HEK293 (cell line): Measurements from ENCODE around the gene REN.

ENCODE experiments used
- CTCF ChIA-PET: fragments of 350-600 bp; formaldehyde crosslinking; extraction: SDS; loops from one replicate; lab custom pipeline; 2021; ENCODE audit warnings: antibody characterized with exemption; lab: Yijun Ruan, JAX
- POLR2A ChIA-PET: fragments of 300-600 bp; formaldehyde crosslinking; extraction: SDS; loops from one replicate; lab custom pipeline; 2020; ENCODE audit warnings: antibody characterized with exemption, inconsistent platforms; lab: Yijun Ruan, JAX
- H3K27ac ChIP-seq: fragments of 200-500 bp; sonication (Bioruptor generic); 2 replicates; pipeline ENCODE4 v1.5.1; 2014; ENCODE audit warnings: low read depth, low read length, control low read depth, inconsistent platforms; ENCODE audit errors: extremely low read depth
- H3K36me3 ChIP-seq, 2 experiments: fragments of 200-500 bp in 1 of 2; sonication (Bioruptor generic) in 1 of 2; 1 replicate in 1 of 2; 2 replicates in 1 of 2; pipeline ENCODE4 v1.5.1; 2014 to 2017; ENCODE audit warnings: inconsistent platforms in 2 of 2, low read length in 2 of 2; ENCODE audit not compliant: control insufficient read depth in 2 of 2, insufficient read depth in 1 of 2
- H3K4me1 ChIP-seq: fragments of 200-500 bp; sonication (Bioruptor generic); 2 replicates; pipeline ENCODE4 v1.5.1; 2014; ENCODE audit warnings: mild to moderate bottlenecking, low read length, inconsistent platforms; ENCODE audit not compliant: control insufficient read depth, insufficient read depth
- H3K4me3 ChIP-seq: 2 replicates; pipeline ENCODE4 v1.5.1; 2011; ENCODE audit warnings: low read depth, mild to moderate bottlenecking, control low read depth, low read length, moderate library complexity
- H3K9me3 ChIP-seq: fragments of 200-500 bp; sonication (Bioruptor generic); 2 replicates; pipeline ENCODE4 v1.5.1; 2014; ENCODE audit warnings: low read depth, low read length, inconsistent platforms; ENCODE audit not compliant: control insufficient read depth, insufficient read depth
- EGR2 ChIP-seq: fragments of 450-650 bp; formaldehyde crosslinking; IDR thresholded peaks from 2 replicates; pipeline ENCODE4 v1.5.1; 2016; ENCODE audit warnings: low read depth, missing biosample characterization, missing genetic modification characterization
- KLF16 ChIP-seq: fragments of 450-650 bp; formaldehyde crosslinking; IDR thresholded peaks from 2 replicates; pipeline ENCODE4 v1.5.1; 2017; ENCODE audit warnings: missing biosample characterization, missing genetic modification characterization
- OVOL3 ChIP-seq: fragments of 450-650 bp; formaldehyde crosslinking; IDR thresholded peaks from 2 replicates; pipeline ENCODE4 v1.5.1; 2016; ENCODE audit warnings: missing biosample characterization, missing genetic modification characterization
- PRDM1 ChIP-seq: fragments of 450-650 bp; formaldehyde crosslinking; IDR thresholded peaks from 2 replicates; pipeline ENCODE4; 2016; ENCODE audit warnings: missing biosample characterization, missing genetic modification characterization
- TCF7L2 ChIP-seq: IDR thresholded peaks from 2 replicates; pipeline ENCODE4 v1.6.1; 2011; ENCODE audit warnings: low read depth, mild to moderate bottlenecking, inconsistent platforms, low read length, moderate library complexity, borderline replicate concordance
- ZBTB48 ChIP-seq: fragments of 450-650 bp; formaldehyde crosslinking; IDR thresholded peaks from 2 replicates; pipeline ENCODE4 v1.5.1; 2016; ENCODE audit warnings: missing biosample characterization, missing genetic modification characterization
- ZBTB49 ChIP-seq: fragments of 450-650 bp; formaldehyde crosslinking; IDR thresholded peaks from 2 replicates; pipeline ENCODE4 v1.5.1; 2016; ENCODE audit warnings: missing biosample characterization, missing genetic modification characterization, low read depth
- ZNF133 ChIP-seq: fragments of 450-650 bp; formaldehyde crosslinking; IDR thresholded peaks from 2 replicates; pipeline ENCODE4 v1.5.1; 2016; ENCODE audit warnings: missing biosample characterization, missing genetic modification characterization
- ZNF140 ChIP-seq: fragments of 450-650 bp; formaldehyde crosslinking; IDR thresholded peaks from 2 replicates; pipeline ENCODE4 v1.5.1; 2016; ENCODE audit warnings: missing biosample characterization, missing genetic modification characterization
- ZNF214 ChIP-seq: fragments of 450-650 bp; formaldehyde crosslinking; IDR thresholded peaks from 2 replicates; pipeline ENCODE4 v1.5.1; 2017; ENCODE audit warnings: missing biosample characterization, mild to moderate bottlenecking, missing genetic modification characterization, borderline replicate concordance
- ZNF324 ChIP-seq: fragments of 450-650 bp; formaldehyde crosslinking; IDR thresholded peaks from 2 replicates; pipeline ENCODE4 v1.5.1; 2016; ENCODE audit warnings: missing biosample characterization, missing genetic modification characterization
- ZNF48 ChIP-seq: fragments of 450-650 bp; formaldehyde crosslinking; IDR thresholded peaks from 2 replicates; pipeline ENCODE4 v1.5.1; 2016; ENCODE audit warnings: missing biosample characterization, missing genetic modification characterization
- ZNF501 ChIP-seq: fragments of 450-650 bp; formaldehyde crosslinking; IDR thresholded peaks from 2 replicates; pipeline ENCODE4 v1.5.1; 2016; ENCODE audit warnings: missing biosample characterization, missing genetic modification characterization
- ZNF549 ChIP-seq: fragments of 450-650 bp; IDR thresholded peaks from 2 replicates; pipeline ENCODE4 v1.5.1; 2018; ENCODE audit warnings: missing biosample characterization, missing genetic modification characterization, mild to moderate bottlenecking, inconsistent platforms, moderate library complexity
- ZNF677 ChIP-seq: fragments of 450-650 bp; IDR thresholded peaks from 2 replicates; pipeline ENCODE4 v1.5.0; 2018; ENCODE audit warnings: missing biosample characterization, mild to moderate bottlenecking, missing genetic modification characterization, moderate library complexity
- ZNF76 ChIP-seq: fragments of 450-650 bp; formaldehyde crosslinking; IDR thresholded peaks from 2 replicates; pipeline ENCODE4; 2016; ENCODE audit warnings: low read depth, missing biosample characterization, missing genetic modification characterization, borderline replicate concordance
- TF ChIP-seq, protein P1 (sequence below): fragments of 450-650 bp; formaldehyde crosslinking; IDR thresholded peaks from 2 replicates; pipeline ENCODE4 v1.5.1; 2017; ENCODE audit warnings: missing biosample characterization, missing genetic modification characterization
- TF ChIP-seq, protein P2 (sequence below): fragments of 450-650 bp; formaldehyde crosslinking; IDR thresholded peaks from 2 replicates; pipeline ENCODE4 v1.5.1; 2016; ENCODE audit warnings: missing biosample characterization, missing genetic modification characterization
- TF ChIP-seq, protein P3 (sequence below): fragments of 450-650 bp; formaldehyde crosslinking; IDR thresholded peaks from 2 replicates; pipeline ENCODE4 v1.5.1; 2016; ENCODE audit warnings: missing biosample characterization, missing genetic modification characterization
- TF ChIP-seq, protein P4 (sequence below): fragments of 450-650 bp; formaldehyde crosslinking; IDR thresholded peaks from 2 replicates; pipeline ENCODE4; 2016; ENCODE audit warnings: missing biosample characterization, missing genetic modification characterization

The REN gene

GRCh38 chr1:204143276-204144041 lies 22.7 kb downstream of the REN start:
- peaks cover 0 to 39% of the 10 kb centered on the region in 2 experiments; a peak in 1 of 3 replicates for H3K36me3 ChIP-seq
- ChIA-PET POLR2A (no interaction called here), CTCF (interaction anchor here (0.7 to 2.7 kb wide), 3 partner anchors 15 to 294 kb away, joined by 3 to 11 read pairs (median 3); no protein-coding TSS in a partner anchor)
- TF ChIP-seq EGR2 (tag by site-specific recombination) (peak; percentile 52; the same call in 1 of the 2 replicates), ZNF76 (tag by site-specific recombination) (no peak), ZBTB49 (tag by site-specific recombination) (no peak)
- TF ChIP-seq, protein P1, sequence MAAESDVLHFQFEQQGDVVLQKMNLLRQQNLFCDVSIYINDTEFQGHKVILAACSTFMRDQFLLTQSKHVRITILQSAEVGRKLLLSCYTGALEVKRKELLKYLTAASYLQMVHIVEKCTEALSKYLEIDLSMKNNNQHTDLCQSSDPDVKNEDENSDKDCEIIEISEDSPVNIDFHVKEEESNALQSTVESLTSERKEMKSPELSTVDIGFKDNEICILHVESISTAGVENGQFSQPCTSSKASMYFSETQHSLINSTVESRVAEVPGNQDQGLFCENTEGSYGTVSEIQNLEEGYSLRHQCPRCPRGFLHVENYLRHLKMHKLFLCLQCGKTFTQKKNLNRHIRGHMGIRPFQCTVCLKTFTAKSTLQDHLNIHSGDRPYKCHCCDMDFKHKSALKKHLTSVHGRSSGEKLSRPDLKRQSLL (tag by site-specific recombination), result no peak
- no peaks in the 10 kb centered on the region for H3K9me3 ChIP-seq
- no peaks in the 10 kb centered on the region for H3K4me1 ChIP-seq
- H3K4me3 ChIP-seq, result no peak overlapping the region
- H3K27ac ChIP-seq, result no peak overlapping the region

GRCh38 chr1:204142032-204142974 lies 23.8 kb downstream of the REN start:
- H3K4me1 ChIP-seq, result no peaks in the 10 kb centered on the region
- ChIA-PET POLR2A (no interaction called here), CTCF (interaction anchor here (1.2 to 1.3 kb wide), 2 partner anchors 13 to 14 kb away, joined by 3 read pairs; no protein-coding TSS in a partner anchor)
- no peaks in the 10 kb centered on the region for H3K9me3 ChIP-seq
- peaks cover 0 to 46% of the 10 kb centered on the region in 2 experiments; a peak in 1 of 3 replicates for H3K36me3 ChIP-seq
- H3K27ac ChIP-seq, result no peak overlapping the region
- no peak overlapping the region for H3K4me3 ChIP-seq
- no peak for TF ChIP-seq ZNF214
- no peak for TF ChIP-seq ZNF140 (tag by site-specific recombination)
- TF ChIP-seq ZNF501, result no peak
- TF ChIP-seq ZNF133 (tag by site-specific recombination), result no peak
- TF ChIP-seq, protein P2, sequence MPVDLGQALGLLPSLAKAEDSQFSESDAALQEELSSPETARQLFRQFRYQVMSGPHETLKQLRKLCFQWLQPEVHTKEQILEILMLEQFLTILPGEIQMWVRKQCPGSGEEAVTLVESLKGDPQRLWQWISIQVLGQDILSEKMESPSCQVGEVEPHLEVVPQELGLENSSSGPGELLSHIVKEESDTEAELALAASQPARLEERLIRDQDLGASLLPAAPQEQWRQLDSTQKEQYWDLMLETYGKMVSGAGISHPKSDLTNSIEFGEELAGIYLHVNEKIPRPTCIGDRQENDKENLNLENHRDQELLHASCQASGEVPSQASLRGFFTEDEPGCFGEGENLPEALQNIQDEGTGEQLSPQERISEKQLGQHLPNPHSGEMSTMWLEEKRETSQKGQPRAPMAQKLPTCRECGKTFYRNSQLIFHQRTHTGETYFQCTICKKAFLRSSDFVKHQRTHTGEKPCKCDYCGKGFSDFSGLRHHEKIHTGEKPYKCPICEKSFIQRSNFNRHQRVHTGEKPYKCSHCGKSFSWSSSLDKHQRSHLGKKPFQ (tag by site-specific recombination), result no peak
- TF ChIP-seq ZNF48 (tag by site-specific recombination), result no peak
- TF ChIP-seq ZNF324 (tag by site-specific recombination), result no peak
- no peak for TF ChIP-seq PRDM1 (tag by site-specific recombination)
- TF ChIP-seq ZBTB48 (tag by site-specific recombination), result no peak
- no peak for TF ChIP-seq ZNF677 (tag by site-specific recombination)
- no peak for TF ChIP-seq ZNF549 (tag by site-specific recombination)
- TF ChIP-seq OVOL3 (tag by site-specific recombination), result no peak
- no peak for TF ChIP-seq TCF7L2
- TF ChIP-seq, protein P3, sequence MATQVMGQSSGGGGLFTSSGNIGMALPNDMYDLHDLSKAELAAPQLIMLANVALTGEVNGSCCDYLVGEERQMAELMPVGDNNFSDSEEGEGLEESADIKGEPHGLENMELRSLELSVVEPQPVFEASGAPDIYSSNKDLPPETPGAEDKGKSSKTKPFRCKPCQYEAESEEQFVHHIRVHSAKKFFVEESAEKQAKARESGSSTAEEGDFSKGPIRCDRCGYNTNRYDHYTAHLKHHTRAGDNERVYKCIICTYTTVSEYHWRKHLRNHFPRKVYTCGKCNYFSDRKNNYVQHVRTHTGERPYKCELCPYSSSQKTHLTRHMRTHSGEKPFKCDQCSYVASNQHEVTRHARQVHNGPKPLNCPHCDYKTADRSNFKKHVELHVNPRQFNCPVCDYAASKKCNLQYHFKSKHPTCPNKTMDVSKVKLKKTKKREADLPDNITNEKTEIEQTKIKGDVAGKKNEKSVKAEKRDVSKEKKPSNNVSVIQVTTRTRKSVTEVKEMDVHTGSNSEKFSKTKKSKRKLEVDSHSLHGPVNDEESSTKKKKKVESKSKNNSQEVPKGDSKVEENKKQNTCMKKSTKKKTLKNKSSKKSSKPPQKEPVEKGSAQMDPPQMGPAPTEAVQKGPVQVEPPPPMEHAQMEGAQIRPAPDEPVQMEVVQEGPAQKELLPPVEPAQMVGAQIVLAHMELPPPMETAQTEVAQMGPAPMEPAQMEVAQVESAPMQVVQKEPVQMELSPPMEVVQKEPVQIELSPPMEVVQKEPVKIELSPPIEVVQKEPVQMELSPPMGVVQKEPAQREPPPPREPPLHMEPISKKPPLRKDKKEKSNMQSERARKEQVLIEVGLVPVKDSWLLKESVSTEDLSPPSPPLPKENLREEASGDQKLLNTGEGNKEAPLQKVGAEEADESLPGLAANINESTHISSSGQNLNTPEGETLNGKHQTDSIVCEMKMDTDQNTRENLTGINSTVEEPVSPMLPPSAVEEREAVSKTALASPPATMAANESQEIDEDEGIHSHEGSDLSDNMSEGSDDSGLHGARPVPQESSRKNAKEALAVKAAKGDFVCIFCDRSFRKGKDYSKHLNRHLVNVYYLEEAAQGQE (tag by site-specific recombination), result no peak
- TF ChIP-seq, protein P4, sequence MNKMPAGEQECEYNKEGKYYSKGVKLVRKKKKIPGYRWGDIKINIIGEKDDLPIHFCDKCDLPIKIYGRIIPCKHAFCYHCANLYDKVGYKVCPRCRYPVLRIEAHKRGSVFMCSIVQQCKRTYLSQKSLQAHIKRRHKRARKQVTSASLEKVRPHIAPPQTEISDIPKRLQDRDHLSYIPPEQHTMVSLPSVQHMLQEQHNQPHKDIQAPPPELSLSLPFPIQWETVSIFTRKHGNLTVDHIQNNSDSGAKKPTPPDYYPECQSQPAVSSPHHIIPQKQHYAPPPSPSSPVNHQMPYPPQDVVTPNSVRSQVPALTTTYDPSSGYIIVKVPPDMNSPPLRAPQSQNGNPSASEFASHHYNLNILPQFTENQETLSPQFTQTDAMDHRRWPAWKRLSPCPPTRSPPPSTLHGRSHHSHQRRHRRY (tag by site-specific recombination), result no peak
- no peak for TF ChIP-seq KLF16 (tag by site-specific recombination)
